Inflammatory macrophage treated with lipopolysaccharide for 4 hours (primary cell): ENCODE data around the gene MAZ.
A peak's percentile ranks its signal among the peaks of the same experiment; 100 is the strongest.

Source experiments
- DNase-seq: peaks from one replicate; pipeline ENCODE4 v3.0.0-alpha.2; 2020

MAZ gene

GRCh38 chr16:29858149-29858849 is 52.0 kb downstream of the MAZ start:
- DNase-seq, result peak; percentile 63

- DNase-seq, result no peak
Observed at GRCh38 chr16:29858974-29859373, 52.6 kb downstream of the MAZ start.

GRCh38 chr16:29860218-29860617 is 53.9 kb downstream of the MAZ start:
- DNase-seq, result no peak
